ENCODE measurements around the gene CISD1. TPM values are rescaled to one million over a fixed set of nuclear protein-coding genes. Genes with fewer than 3 reads are reported as not detected.

The CISD1 gene
- total RNA-seq: 37.8 and 47.0 TPM in 2 replicates
- 94.4 and 95.9 TPM in 2 replicates for polyA plus RNA-seq

DNA sequence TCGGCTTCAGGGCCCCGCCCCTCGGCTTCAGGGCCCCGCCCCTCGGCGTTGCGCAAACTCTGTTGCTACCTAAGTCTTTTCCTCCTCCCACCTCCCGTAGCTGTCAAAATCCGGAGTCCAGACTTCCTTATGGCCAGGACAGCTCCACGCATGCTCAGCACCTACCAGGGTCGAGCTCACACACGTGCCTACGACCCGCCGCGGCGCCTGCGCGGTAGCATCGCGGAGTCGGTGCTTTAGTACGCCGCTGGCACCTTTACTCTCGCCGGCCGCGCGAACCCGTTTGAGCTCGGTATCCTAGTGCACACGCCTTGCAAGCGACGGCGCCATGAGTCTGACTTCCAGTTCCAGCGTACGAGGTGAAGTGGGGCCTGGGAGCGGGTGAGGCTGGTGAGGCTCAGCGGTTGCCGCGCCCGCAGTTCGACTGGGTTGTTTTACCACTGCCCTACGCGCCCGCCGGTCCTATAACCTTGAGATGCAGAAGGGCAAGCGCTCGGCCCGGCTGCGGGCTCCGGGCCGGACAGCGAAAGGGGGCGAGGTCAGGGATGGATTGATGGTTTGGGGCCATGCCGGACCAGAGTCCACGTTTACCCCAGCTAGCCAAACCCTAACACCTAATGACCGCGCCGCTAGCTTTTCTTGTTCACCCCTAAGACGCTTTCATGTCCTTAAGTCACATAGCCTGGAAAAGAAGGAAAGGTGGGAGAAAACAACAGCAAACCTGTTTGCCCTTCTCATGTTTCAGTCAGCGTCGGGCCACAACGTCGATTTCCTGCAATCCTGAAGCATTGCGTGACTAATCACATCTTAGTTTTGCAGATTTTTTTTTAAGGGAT, at the start of gene CISD1:
TSS of gene CISD1 (plus strand) at position 217 of the 836 bp plus-strand sequence. CDS start at position 329, 112 bp downstream.
- under 1% methylated on average over 65 of the region's 66 CpGs for WGBS (ENCODE audit: low lambda C conversion rate, missing lambda C conversion rate)
- peaks cover 4% of the 10 kb centered on the region for H3K4me1 ChIP-seq (ENCODE audit: insufficient read depth)
- no peaks in the 10 kb centered on the region for H3K36me3 ChIP-seq (replicated peaks; ENCODE audit: insufficient read depth, low read depth)
- H3K9me3 ChIP-seq (ENCODE audit: low read depth): no peaks in the 10 kb centered on the region
- TF ChIP-seq, protein P1, sequence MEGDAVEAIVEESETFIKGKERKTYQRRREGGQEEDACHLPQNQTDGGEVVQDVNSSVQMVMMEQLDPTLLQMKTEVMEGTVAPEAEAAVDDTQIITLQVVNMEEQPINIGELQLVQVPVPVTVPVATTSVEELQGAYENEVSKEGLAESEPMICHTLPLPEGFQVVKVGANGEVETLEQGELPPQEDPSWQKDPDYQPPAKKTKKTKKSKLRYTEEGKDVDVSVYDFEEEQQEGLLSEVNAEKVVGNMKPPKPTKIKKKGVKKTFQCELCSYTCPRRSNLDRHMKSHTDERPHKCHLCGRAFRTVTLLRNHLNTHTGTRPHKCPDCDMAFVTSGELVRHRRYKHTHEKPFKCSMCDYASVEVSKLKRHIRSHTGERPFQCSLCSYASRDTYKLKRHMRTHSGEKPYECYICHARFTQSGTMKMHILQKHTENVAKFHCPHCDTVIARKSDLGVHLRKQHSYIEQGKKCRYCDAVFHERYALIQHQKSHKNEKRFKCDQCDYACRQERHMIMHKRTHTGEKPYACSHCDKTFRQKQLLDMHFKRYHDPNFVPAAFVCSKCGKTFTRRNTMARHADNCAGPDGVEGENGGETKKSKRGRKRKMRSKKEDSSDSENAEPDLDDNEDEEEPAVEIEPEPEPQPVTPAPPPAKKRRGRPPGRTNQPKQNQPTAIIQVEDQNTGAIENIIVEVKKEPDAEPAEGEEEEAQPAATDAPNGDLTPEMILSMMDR (IDR thresholded peaks at IDR 0.05; ENCODE audit: poor library complexity): no peak
- TF ChIP-seq EZH2phosphoT487 (IDR thresholded peaks at IDR 0.05; ENCODE audit: low read depth, severe bottlenecking, unreplicated experiment): no peak
- no peak for TF ChIP-seq EZH2 (IDR thresholded peaks at IDR 0.05; ENCODE audit: borderline replicate concordance)
- H2AFZ ChIP-seq: peak within 1 kb of the TSS; percentile 80
- DNase-seq (ENCODE audit: low spot score): peak; percentile 100
- H3K27me3 ChIP-seq: no peaks in the 10 kb centered on the region
- peak within 1 kb of the TSS; percentile 94 for H3K27ac ChIP-seq
- peak within 1 kb of the TSS; percentile 50 for H3K4me3 ChIP-seq
- no peaks in the 10 kb centered on the region for H3K9me2 ChIP-seq (replicated peaks; ENCODE audit: insufficient read depth)
- H3K79me2 ChIP-seq: peaks cover 62% of the 10 kb centered on the region
- peak within 1 kb of the TSS; percentile 87 for H3K4me2 ChIP-seq
- no peaks in the 10 kb centered on the region for H4K20me1 ChIP-seq (ENCODE audit: insufficient read depth, poor library complexity, severe bottlenecking)

DNA sequence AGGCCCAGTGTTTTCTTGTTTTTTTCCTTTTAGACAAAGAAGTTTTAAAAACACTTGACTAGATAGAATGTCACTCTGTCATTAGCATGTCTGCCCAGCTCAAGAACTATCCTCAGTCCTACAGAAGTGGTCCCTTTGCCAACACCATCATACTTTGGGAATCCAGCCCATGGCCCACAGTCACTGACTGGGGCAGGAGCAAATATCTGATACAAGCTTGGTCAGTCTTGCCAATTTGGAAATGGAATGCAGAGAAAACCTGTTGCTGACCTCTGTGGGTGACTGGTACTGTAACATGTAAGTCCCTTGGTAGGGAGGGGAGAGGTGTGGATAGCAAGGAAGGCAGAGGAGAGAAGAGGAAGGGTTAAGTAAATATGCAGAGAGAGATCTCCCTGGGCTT, 49.1 kb upstream of the CISD1 start:
- H3K4me2 ChIP-seq: no peak overlapping the region
- H3K9me3 ChIP-seq (ENCODE audit: low read depth): no peaks in the 10 kb centered on the region
- H3K36me3 ChIP-seq (replicated peaks; ENCODE audit: insufficient read depth, low read depth): no peaks in the 10 kb centered on the region
- H3K27me3 ChIP-seq: no peaks in the 10 kb centered on the region
- DNase-seq (ENCODE audit: low spot score): no peak
- no peak overlapping the region for H3K27ac ChIP-seq
- TF ChIP-seq EZH2 (IDR thresholded peaks at IDR 0.05; ENCODE audit: borderline replicate concordance) (no peak), EZH2phosphoT487 (IDR thresholded peaks at IDR 0.05; ENCODE audit: low read depth, severe bottlenecking, unreplicated experiment) (no peak)
- TF ChIP-seq, protein P1 (IDR thresholded peaks at IDR 0.05; ENCODE audit: poor library complexity): no peak
- no peaks in the 10 kb centered on the region for H3K4me1 ChIP-seq (ENCODE audit: insufficient read depth)
- no peaks in the 10 kb centered on the region for H3K9me2 ChIP-seq (replicated peaks; ENCODE audit: insufficient read depth)
- H2AFZ ChIP-seq: no peak overlapping the region
- no peaks in the 10 kb centered on the region for H4K20me1 ChIP-seq (ENCODE audit: insufficient read depth, poor library complexity, severe bottlenecking)
- peaks cover 2% of the 10 kb centered on the region for H3K79me2 ChIP-seq
- H3K4me3 ChIP-seq: no peak overlapping the region

DNA sequence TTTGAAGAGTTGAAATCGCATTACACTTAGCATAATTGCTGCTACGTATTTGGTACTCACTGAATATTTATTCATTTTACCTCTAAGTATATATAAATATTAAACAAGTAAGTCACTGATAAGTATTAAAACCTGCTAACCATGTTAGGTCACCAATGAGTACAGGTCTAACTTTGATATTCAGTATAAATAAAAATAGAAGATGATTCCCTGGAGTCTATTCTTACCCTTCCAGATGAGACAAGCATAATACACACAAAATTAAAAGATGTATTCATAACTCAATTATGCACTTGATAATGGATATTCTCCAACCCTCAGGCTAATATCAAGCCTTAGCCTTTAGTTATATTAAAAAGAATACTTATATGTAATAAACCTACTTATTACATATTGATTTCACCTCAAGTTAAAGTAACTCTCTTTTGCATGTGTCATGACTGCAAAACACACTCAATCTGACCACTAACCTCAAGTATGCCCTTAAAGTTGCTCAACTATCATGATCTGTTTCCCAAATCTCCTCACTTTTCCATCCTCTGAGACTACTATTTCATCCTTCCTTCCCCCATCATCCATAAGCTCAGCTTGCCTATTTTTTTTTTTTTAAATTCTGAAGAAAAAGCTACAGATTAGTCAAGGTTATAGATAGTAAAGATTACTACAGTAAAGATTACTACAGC, 48.1 kb upstream of the CISD1 start:
- Histone ChIP-seq H3K27me3 (no peaks in the 10 kb centered on the region), H3K9me3 (ENCODE audit: low read depth) (no peaks in the 10 kb centered on the region), H2AFZ (no peak overlapping the region), H3K4me2 (no peak overlapping the region), H3K4me1 (ENCODE audit: insufficient read depth) (peaks cover 5% of the 10 kb centered on the region), H3K36me3 (replicated peaks; ENCODE audit: insufficient read depth, low read depth) (no peaks in the 10 kb centered on the region), H4K20me1 (ENCODE audit: insufficient read depth, poor library complexity, severe bottlenecking) (no peaks in the 10 kb centered on the region), H3K4me3 (no peak overlapping the region), H3K27ac (no peak overlapping the region), H3K9me2 (replicated peaks; ENCODE audit: insufficient read depth) (no peaks in the 10 kb centered on the region), H3K79me2 (peaks cover 2% of the 10 kb centered on the region)
- WGBS (ENCODE audit: low lambda C conversion rate, missing lambda C conversion rate): 94% methylated on average over 2 of the region's 2 CpGs
- DNase-seq (ENCODE audit: low spot score): no peak
- TF ChIP-seq EZH2 (IDR thresholded peaks at IDR 0.05; ENCODE audit: borderline replicate concordance) (no peak), EZH2phosphoT487 (IDR thresholded peaks at IDR 0.05; ENCODE audit: low read depth, severe bottlenecking, unreplicated experiment) (no peak)
- TF ChIP-seq, protein P1 (IDR thresholded peaks at IDR 0.05; ENCODE audit: poor library complexity): no peak

Measured in hepatocyte (in vitro differentiated cells).